NCI-H748 (cell line): ENCODE data around the gene RBM17.
"Not testable (repeated sequence)": the region's sequence is repeated elsewhere in the genome, so short reads cannot be mapped to it uniquely, and the experiment has no call there.

Source experiments
- DNase-seq: peaks from one replicate; lab custom pipeline; 2025; ENCODE audit not compliant: unreplicated experiment; lab: John Stamatoyannopoulos, UW

Gene RBM17

DNA sequence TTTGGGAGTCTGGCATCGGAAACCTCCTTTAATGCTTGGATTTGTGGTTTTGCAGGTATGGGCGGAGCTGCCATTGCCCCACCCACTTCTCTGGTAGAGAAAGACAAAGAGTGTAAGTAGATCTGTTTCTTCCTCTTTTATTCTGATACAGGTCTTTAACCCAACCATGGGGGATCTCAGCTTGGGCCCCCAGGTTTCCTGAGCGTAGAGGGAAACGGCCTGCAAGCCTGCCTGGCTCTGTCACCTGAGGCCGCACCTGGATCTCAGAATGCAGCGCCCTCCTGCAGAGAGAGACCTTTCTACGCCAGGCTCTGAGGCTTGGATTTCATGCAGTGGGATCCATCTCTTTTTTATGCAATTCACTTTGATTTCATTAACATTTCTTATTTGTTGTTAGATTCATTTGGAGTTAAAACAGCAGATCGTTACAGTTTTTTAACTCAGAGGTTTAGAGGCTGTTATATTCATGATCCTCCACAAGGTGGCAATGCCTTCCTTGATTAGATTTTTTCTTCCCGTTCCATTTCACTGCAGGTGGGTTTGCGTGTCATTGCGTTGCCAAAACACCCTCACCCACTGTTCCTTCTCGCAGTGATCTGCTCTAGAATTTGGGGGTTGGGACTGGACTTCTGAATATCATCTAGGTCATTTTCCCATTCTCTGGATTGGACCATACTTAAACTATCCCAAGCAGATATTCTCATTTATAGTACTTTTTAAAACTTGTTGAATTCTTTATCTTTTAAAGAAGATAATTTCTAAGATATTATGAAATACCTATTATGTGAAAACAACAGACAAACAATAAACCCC lies 20.0 kb downstream of the RBM17 start:
- peak; percentile 43 for DNase-seq

DNA sequence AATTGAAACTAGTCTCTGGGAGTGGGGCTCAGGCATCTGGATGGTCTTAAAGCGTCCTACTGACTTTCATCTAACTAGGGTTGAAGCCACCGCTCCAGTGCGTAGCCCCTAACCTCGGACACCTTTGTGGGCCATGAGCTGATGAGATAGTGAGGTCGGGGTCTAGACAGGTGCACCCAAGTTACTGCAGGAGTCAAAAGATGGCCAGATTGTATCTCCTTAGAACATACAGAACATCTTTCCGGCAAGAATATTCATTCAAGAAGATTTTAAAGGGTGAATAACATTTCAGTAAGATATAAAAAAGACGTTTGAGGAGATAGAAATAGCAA lies 20.6 kb downstream of the RBM17 start:
- DNase-seq, result no peak

DNA sequence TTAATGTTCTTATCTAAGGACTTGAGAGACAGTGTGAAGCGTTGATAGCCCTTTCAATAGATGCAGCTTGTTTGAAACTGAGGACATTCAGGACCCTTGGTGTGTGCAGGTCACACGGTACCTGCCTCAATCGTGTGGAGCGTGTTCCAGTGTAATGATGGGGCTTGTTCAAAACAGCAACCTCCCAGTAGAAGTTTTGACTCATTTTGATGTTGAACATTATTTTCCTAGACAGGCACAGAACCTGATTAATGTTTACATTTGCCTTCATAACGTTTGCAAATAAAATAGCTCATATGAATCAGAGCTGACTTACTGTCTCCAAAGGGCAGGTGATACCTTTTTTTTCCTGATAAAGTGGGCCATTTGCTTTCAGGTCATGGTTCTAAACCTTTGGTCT lies 21.3 kb downstream of the RBM17 start:
- DNase-seq, result no peak

DNA sequence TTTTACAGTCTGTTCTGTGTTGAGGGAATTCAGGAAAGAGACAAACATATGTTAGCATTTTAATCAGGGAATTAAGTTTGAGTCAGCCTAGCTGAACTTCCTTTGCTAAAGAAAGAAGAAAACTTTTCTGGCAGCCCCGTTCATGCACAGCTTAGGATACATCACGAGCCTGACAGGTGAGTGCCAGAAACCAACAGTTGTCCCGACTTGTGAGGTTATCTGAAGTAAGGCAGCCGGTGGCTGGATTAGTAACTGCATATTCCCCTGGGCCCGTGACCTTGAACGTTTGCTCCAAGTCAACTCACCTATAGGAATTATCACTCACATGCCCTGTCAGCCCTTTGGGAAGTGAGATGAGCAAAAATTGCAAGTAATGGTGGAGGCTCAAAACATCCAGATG lies 24.1 kb downstream of the RBM17 start:
- no peak for DNase-seq

DNA sequence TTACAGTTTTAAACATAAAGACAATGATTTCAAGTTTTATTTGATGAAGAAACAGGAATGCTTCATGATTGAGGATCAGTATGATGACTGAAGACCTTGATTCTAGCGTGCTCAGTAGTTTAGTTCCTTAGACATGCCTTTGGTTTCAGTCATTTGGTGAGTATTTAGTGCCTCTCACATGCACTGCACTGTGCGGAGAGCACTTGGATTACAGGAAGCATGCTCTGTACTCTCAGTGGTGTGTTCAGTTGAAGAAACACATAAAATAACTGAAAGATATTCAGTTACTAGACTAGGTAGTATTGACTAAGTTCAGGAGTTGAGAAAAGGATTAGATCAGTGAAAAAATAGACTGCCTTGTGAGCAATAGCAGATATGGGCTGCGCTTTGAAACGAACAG lies 25.5 kb downstream of the RBM17 start:
- DNase-seq, result no peak

DNA sequence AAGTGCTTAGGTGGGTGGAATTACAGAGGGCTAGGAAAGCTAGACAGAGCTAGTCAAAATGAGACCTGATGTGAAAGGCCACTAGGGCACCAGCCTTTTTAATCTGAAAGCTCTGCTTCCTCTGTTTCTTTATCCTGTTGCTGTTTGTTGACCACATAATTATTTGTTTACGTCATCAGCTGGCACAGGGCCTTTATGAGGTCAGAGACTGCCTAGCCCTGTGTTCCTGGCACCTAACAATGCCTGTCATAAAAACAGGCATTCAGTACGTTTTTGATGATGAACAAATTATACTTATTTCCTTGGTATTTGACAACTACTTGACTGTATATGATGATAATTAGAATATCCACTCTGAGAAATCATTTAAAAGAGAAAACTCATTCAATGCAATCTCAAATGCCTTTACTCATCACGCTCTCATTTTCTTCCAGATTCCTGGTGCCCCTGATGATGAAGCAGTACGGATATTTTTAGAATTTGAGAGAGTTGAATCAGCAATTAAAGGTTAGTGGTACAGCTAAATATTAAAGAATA lies 26.0 kb downstream of the RBM17 start:
- no peak for DNase-seq

DNA sequence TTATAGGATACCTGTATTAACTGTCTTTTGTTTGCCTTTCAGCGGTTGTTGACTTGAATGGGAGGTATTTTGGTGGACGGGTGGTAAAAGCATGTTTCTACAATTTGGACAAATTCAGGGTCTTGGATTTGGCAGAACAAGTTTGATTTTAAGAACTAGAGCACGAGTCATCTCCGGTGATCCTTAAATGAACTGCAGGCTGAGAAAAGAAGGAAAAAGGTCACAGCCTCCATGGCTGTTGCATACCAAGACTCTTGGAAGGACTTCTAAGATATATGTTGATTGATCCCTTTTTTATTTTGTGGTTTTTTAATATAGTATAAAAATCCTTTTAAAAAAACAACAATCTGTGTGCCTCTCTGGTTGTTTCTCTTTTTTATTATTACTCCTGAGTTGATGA lies 26.6 kb downstream of the RBM17 start:
- DNase-seq, result no peak

DNA sequence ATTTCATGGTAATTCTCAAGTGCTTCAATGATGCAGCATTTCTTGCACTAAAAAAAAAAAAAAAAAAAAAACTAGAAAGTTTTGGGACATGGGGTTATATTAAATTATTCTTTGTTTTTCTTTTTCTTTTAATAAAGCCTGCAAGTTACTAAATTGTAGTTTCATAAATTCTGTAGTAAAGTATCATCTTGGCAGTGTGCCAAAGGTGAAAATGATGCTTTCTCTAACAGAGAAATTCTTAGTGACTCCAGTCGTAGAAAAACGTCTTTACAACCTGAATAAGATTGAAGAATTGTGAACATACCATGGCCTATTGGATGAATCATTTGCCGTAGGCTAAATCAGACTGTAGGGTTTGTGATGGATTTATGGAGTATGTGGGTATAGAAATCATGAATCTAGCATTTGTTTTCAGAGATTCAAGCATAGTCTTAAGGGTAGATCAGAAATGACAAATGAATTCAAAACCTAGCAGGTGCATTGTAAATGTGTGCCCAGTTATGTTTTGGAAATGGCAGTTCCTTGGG lies 27.1 kb downstream of the RBM17 start:
- no peak for DNase-seq

DNA sequence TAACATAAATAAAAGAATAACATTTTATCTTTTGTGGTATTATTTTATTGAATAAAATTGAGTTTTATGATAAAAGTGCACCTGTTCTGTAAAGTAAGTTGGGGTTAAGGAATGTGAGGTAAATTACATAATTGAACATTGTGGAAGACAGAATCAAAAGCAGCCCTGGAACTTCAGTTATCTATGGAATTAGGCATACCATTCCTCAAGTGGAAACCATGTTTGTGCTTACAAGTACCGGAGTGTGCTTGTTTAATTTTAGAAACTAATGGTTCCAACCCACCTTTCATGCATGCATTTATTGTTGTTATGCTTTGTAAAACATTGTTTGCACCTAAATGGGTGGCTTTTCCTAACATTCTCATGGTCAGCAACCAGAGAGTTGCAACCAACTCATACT lies 28.0 kb downstream of the RBM17 start:
- no peak for DNase-seq

DNA sequence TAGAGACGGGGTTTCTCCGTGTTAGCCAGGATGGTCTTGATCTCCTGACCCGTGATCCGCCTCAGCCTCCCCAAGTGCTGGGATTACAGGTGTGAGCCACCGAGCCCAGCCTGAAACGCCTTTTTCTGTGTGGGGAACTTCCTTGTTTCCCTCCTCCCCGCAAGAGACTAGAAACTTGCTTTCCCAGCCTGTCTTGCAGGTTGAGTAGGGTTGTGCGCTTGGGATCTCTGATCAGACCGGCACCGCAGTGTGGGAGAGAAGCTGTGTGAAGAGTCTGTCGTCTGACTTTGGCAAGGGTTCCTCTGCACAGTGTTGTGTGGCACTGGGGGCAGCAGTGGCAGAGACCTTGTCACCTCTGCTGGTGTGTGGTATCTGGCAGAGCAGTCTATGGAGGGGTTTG lies 28.9 kb downstream of the RBM17 start:
- DNase-seq, result no peak

DNA sequence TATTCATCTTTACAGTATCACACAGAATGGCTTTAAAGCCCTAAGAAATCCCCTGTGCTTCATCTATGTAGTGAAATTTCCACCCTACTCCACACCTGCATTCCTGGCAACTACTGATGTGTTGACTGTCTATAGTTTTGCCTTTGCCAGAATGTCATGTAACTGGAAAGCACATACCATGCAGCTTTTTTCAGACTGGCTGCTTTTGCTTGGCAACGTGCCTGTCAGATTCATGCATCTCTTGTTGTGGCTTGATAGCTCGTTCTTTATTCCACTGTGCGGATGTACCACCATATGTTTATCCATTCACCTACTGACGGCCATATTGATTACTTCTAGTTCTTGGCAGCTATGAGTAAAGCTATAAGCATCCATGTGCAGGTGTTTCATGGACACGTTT lies 30.6 kb downstream of the RBM17 start:
- DNase-seq, result no peak

DNA sequence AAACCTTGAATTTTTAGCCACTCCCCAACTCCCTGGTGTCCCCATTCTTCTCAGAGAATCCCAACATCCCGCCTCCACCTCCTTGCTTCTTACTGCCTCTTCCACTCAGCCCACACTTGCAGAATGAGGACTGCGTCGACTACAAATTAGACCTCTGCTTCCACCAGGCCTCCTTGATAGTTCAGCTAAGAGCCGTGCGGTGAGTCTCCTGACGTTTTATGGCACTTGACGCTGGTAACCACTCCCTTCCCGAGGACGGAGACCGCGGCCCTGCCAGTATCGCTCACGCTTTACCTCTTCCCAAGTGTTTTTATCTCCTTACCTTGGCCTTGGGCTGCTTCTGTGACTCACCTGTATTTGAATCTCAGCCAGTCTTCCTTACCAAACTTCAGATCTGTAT lies 31.1 kb downstream of the RBM17 start:
- no peak for DNase-seq

DNA sequence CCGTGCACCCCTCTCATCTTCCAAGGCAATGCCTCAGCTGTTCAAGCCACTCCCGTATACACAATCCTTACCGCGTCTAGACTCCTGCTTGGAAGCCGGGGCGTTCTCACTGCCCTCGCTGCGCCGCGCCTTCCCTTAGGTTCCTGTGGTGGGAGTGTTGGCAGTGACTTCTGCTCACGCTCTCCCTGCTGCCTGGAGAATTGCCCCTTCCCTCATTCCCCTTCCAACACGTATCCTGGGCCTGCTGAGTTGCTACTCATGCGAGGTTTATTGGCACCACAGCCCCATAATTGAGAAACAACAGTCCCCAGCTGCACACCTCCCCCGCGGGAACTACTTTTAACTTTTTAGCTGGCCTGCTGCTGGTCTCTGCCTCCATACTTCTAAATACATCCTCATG lies 31.9 kb downstream of the RBM17 start:
- no peak for DNase-seq

DNA sequence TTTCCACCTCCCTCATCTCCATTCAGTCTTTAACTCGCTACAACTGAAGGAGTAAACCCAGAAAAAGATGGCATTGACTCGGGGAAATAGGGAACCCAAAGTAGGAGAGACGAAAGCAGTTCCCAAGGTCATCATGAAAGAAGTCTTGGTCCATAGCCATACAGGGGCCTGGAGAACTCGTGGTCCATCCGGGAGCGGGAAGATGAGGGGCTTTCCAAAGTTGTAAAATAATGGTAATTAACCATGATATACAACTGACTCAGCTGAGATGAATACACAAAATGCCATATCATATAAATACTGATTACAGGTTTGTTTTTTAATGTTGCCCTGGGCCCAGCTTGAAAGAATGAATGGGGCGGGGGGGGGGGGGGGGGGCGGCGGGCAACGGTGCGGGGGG lies 32.3 kb downstream of the RBM17 start:
- DNase-seq, result no peak

DNA sequence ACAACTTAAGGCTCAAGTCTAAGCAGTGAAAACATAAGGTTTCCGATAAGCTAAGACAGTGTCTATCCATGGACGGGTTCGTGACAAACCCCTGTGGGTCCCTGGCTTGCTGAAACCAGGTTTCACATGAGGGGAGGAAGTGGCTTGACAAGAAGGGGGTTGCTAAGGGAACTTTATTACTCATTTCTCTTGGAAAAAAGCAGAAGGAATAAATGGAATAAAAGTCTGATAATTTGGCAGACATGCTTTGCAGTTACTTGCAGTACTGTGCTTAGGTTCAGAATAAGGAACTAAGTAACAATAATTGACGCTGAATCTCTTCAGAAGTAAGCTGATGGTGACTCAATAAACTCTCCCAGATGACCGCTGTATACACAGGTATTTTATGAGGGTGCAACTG lies 34.7 kb downstream of the RBM17 start:
- DNase-seq, result no peak

DNA sequence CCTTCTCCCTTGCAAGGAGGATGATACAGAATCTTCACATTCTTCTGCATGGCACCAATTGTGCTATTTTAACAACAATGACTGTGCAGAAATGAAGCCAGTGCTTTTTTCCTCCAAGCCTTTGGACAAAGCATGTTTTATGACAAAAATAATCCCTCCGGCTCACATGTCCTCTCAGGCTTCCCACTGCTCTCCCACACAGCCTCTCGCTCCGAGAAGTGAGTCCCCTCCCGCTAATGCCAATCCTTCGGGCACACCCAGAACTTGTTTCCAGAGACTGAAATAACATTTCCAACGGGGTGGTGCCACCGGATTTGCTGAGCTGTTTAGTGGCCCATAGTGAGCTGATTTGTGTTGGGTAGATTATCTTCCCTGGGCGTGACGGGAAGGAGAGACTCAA lies 35.8 kb downstream of the RBM17 start:
- peak; percentile 5 for DNase-seq

DNA sequence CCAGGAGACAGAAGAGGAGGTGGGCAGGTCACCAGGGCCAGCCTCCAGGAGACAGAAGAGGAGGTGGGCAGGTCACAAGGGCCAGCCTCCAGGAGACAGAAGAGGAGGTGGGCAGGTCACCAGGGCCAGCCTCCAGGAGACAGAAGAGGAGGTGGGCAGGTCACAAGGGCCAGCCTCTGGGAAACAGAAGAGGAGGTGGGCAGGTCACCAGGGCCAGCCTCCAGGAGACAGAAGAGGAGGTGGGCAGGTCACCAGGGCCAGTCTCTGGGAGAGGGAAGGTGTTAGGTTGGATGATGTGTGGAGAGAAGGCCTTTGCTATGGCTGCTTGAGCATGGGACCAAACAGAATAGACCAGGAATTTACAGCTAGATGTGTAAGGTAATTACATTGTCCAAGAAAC lies 38.6 kb downstream of the RBM17 start:
- DNase-seq, result not testable (repeated sequence)

DNA sequence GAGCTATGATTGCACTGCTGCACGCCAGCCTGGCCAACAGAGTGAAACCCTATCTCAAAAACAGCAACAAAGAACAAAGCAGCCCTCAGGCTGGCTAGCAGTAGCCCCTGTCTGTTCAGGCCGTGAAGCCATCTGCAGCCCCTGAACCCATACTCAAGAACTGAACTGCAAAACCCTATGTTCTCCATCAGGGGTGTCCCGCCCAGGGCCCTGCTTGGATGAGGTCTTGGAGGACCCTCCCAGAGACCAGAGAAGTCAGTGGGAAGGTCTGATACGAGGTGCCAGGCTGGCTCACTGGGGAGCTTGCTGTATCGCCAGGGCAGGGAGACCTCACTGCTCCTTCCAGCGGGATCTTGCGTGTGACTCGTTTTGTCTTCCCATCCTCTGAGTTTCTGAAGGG lies 39.3 kb downstream of the RBM17 start:
- no peak for DNase-seq

DNA sequence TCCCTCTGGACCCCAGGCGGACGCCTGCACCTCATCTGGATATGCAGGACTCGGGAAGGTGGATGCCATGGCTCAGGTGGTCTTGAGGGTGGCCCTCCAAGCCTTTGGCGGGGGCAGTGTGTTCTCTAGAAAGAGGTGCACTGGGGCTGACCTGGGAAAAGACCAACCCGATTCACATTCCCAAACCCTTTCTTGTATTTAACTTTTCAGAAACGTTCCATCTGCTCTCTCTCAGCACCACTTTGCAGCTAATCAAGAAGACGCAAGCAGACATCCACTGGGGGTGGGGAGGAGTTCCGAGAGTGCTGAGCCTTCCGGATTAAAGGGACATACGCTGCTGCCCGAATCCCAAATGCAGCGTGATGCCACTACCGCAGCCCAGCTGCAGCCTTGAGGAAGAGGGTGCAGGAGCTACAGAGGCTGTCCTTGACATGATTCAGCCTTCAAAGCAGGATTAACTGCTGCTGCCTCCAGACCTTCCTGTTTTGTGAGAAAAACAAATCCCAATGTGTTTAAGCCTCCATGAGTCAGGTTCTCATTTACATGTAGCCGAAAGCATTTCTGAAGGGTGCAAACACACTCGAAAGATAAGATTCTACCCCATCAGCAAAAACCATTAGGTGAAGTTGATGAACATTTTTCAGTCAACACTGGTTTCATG lies 39.9 kb downstream of the RBM17 start:
- no peak for DNase-seq

DNA sequence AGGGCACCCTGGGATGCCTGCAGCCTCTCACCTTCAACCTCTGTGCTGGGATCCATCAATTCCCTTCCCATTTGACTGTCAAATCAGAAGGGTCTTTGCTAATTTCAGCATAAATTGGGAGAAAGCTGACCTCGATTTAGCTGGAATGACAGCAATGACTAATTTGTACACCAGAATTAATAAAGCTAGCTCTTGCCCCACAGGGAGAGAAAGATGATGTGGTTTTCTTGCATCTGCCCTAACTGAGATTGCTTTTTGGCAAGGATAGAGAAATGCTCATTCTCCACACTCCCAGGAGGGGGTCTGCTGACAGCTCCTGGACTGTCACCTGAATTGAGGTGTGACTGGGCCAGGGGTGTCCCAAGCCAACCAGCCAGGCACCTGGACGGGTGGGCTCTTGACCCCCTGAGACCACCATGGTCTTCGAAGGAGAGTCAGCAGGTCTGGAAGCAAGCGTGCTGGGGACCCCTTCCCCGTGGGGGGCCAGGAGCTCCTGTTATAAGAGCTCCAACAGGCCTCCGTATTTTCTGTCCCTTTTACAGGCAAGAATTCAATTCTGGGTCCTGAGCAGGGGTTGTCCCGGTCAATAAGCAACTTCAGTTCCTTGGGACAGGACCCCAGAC lies 42.1 kb downstream of the RBM17 start:
- no peak for DNase-seq

DNA sequence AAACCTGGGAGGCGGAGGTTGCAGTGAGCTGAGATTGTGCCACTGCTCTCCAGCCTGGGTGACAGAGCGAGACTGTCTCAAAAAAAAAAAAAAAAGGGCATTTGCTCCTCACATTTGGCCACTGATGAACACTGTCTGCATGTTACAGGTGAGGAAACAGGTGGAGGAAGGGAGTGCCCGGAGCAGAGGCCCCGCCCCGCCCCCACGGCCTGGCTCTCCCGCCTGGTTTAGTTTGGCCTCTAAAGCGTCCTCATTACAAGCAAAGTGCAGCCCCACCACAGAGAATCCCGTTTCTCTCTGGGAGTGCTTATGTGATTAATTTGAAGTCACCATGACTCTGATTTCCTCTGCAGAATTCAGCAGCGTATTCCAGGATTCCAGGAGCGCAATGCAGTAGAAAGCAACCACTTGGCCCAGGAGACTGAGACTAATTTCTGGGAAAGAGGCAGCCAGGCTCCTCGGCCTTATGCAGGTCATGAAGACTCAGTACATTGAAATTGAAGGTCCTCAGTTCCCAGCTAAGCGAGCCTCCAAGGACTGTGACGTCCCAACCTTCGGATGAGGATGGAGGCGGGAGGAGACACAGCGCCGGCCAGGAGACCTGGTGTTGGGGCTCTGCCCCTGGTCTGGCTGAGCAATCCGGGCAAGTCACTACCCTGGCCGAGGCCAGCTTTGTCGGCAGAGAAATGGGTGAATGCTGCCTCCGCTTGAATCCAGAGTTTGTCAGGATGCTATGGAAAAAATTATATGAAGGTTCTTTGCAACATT lies 44.7 kb downstream of the RBM17 start:
- DNase-seq, result no peak
